HepG2 (cell line): ENCODE measurements around the gene CCNYL1. TPM values are rescaled to one million over a fixed set of nuclear protein-coding genes. Genes with fewer than 3 reads are reported as not detected.

Experiments used
- ATAC-seq: fragments of 200-7000 bp; cut with Tn5 transposase; 3 replicates; pipeline ENCODE4 v1.9.1; 2020; ENCODE audit warnings: mild to moderate bottlenecking, moderate library complexity
- BruUV-seq: library from RNA; stranded (reverse); fragments of 400-500 nt; replicated peaks from 2 replicates; lab custom pipeline; 2021; lab: Mats Ljungman, UMichigan
- CTCF ChIA-PET: fragments of 300-600 bp; formaldehyde crosslinking; extraction: SDS; loops from one replicate; lab custom pipeline; 2021; ENCODE audit warnings: low total read pairs, inconsistent platforms, low intra/inter-chr PET ratio; lab: Yijun Ruan, JAX
- POLR2A ChIA-PET: fragments of 350-600 bp; sonication (Branson Sonifier 250); formaldehyde crosslinking; loops from one replicate; lab custom pipeline; 2020; ENCODE audit warnings: antibody characterized with exemption, inconsistent platforms; lab: Yijun Ruan, JAX
- DNase-seq: peaks from one replicate; pipeline ENCODE4 v3.0.0-alpha.2; 2015; ENCODE audit warnings: low spot score
- FAIRE-seq: peaks from 3 replicates; lab custom pipeline; 2011; peaks lifted over from hg19 to GRCh38; lab: Jason Lieb, UNC
- H2AFZ ChIP-seq: one replicate; pipeline ENCODE4 v1.6.1; 2011; ENCODE audit warnings: low read length, inconsistent platforms
- H3K27ac ChIP-seq: fragments of 300-600 bp; 3 replicates; pipeline ENCODE4 v1.8.0; 2011; ENCODE audit warnings: mixed run types, mild to moderate bottlenecking, mixed read lengths, low read length, inconsistent platforms; ENCODE audit not compliant: insufficient read depth; ENCODE audit errors: extremely low read length
- H3K27me3 ChIP-seq, 2 experiments: fragments of 200-600 bp in 1 of 2; 2 replicates in 1 of 2; 3 replicates in 1 of 2; pipeline versions ENCODE4 v1.6.0 to v1.8.0; 2011; ENCODE audit warnings: low read length in 2 of 2, mild to moderate bottlenecking in 2 of 2, moderate library complexity in 2 of 2, inconsistent platforms in 1 of 2; ENCODE audit not compliant: insufficient read depth in 2 of 2, control insufficient read depth in 1 of 2
- H3K36me3 ChIP-seq, 2 experiments: fragments of 200-600 bp in 1 of 2; replicated peaks in 1 of 2; 2 replicates in 1 of 2; 3 replicates in 1 of 2; pipeline versions ENCODE4 v1.5.1 to v1.8.0; 2011; ENCODE audit warnings: low read length in 2 of 2, inconsistent platforms in 1 of 2; ENCODE audit not compliant: insufficient read depth in 2 of 2, control insufficient read depth in 1 of 2
- H3K4me1 ChIP-seq: 2 replicates; pipeline ENCODE4 v1.5.1; 2012; ENCODE audit warnings: low read length, inconsistent platforms; ENCODE audit not compliant: insufficient read depth
- H3K4me2 ChIP-seq: 2 replicates; pipeline ENCODE4 v1.6.0; 2011; ENCODE audit warnings: low read depth, low read length, inconsistent platforms
- H3K4me3 ChIP-seq, 3 experiments: fragments of 200-600 bp in 1 of 3; sonication (generic), shearing (Covaris generic) in 1 of 3; replicated peaks in 1 of 3; 2 replicates each; pipeline ENCODE4 v1.5.1; 2011 to 2016; ENCODE audit warnings: low read length in 3 of 3, inconsistent platforms in 2 of 3, low read depth in 2 of 3, mild to moderate bottlenecking in 2 of 3, control low read depth in 1 of 3, mixed read lengths in 1 of 3; ENCODE audit not compliant: insufficient read depth in 1 of 3
- H3K79me2 ChIP-seq: one replicate; pipeline ENCODE4 v1.6.1; 2011; ENCODE audit warnings: low read length, inconsistent platforms; ENCODE audit not compliant: insufficient read depth
- H3K9ac ChIP-seq: 2 replicates; pipeline ENCODE4 v1.6.0; 2011; ENCODE audit warnings: mild to moderate bottlenecking, low read depth, low read length, inconsistent platforms; ENCODE audit not compliant: insufficient read depth
- H3K9me3 ChIP-seq: 2 replicates; pipeline ENCODE4 v1.5.1; 2012; ENCODE audit warnings: mild to moderate bottlenecking, low read length
- H4K20me1 ChIP-seq: 2 replicates; pipeline ENCODE4 v1.6.0; 2011; ENCODE audit warnings: inconsistent platforms, mild to moderate bottlenecking, low read length, moderate library complexity; ENCODE audit not compliant: insufficient read depth
- DDIT3 ChIP-seq: sonication (generic); formaldehyde crosslinking; IDR thresholded peaks from 2 replicates; pipeline ENCODE4 v1.4.0; 2020; ENCODE audit warnings: mild to moderate bottlenecking, missing genetic modification reagents
- KAT2B ChIP-seq: fragments of 150-350 bp; IDR thresholded peaks from 2 replicates; pipeline ENCODE4 v1.6.1; 2014; ENCODE audit warnings: low read depth, low read length, borderline replicate concordance
- KMT2B ChIP-seq: IDR thresholded peaks from 2 replicates; pipeline ENCODE4 v1.6.1; 2016; ENCODE audit warnings: missing genetic modification reagents, missing compliant biosample characterization
- MLX ChIP-seq: IDR thresholded peaks from 2 replicates; pipeline ENCODE4 v1.6.1; 2016
- NONO ChIP-seq, 2 experiments: fragments of 450-650 bp in 1 of 2; sonication (generic) in 1 of 2; formaldehyde crosslinking in 1 of 2; IDR thresholded peaks in 1 of 2; conservative IDR thresholded peaks in 1 of 2; 2 replicates each; pipeline versions ENCODE4 v1.6.1 to v1.8.0; 2017 to 2022; ENCODE audit warnings: mild to moderate bottlenecking in 1 of 2, missing genetic modification reagents in 1 of 2, moderate library complexity in 1 of 2
- TEF ChIP-seq: sonication (generic); formaldehyde crosslinking; IDR thresholded peaks from 2 replicates; pipeline ENCODE4 v1.5.0; 2020; ENCODE audit warnings: missing genetic modification reagents
- ZMYM4 ChIP-seq: sonication (generic); formaldehyde crosslinking; IDR thresholded peaks from 2 replicates; pipeline ENCODE4 v1.8.1; 2023; ENCODE audit warnings: mild to moderate bottlenecking, missing genetic modification reagents
- ZNF253 ChIP-seq: sonication (generic); formaldehyde crosslinking; IDR thresholded peaks from 2 replicates; pipeline ENCODE4 v1.8.0; 2022; ENCODE audit warnings: mild to moderate bottlenecking, missing genetic modification reagents, borderline replicate concordance
- ZNF317 ChIP-seq: sonication (generic); formaldehyde crosslinking; IDR thresholded peaks from 2 replicates; pipeline ENCODE4 v1.5.0; 2020; ENCODE audit warnings: mild to moderate bottlenecking, missing genetic modification reagents
- ZNF713 ChIP-seq: sonication (generic); formaldehyde crosslinking; IDR thresholded peaks from 2 replicates; pipeline ENCODE4 v1.4.0; 2020; ENCODE audit warnings: mild to moderate bottlenecking, missing genetic modification reagents
- ZNF75D ChIP-seq: sonication (generic); formaldehyde crosslinking; IDR thresholded peaks from 2 replicates; pipeline ENCODE4 v1.8.1; 2023; ENCODE audit warnings: missing genetic modification reagents, mild to moderate bottlenecking, borderline replicate concordance
- whole genome bisulfite sequencing: methylation state at CpG from one replicate; pipeline ENCODE4 v1.1.6; 2017; ENCODE audit warnings: low lambda C conversion rate; 5-methylcytosine and 5-hydroxymethylcytosine counted together
- in situ Hi-C: cut with HindIII; loops from 2 replicates; pipeline ENCODE4 v1.10.0; 2017; ENCODE audit warnings: low pct_unique_long_range_greater_than_20kb; ENCODE audit not compliant: extremely low pct_ligation_motif_present
- intact Hi-C: fragments of 100-400 bp; cut with micrococcal nuclease; formaldehyde crosslinking; loops from one replicate; pipeline ENCODE4 v1.10.0; 2022; ENCODE audit not compliant: unreplicated experiment
- polyA plus RNA-seq, 8 experiments: library from polyadenylated mRNA; depleted of rRNA in 3 of 8; stranded (reverse) in 7 of 8; unstranded in 1 of 8; fragments of >200 nt; fragmentation: Illumina TruSeq in 4 of 8; extraction: Trizol in 4 of 8; gene quantifications; 2 replicates each; pipeline versions ENCODE4 v1.2.1 to v1.2.3, GENCODE V29; 2011 to 2016; ENCODE audit warnings: low read depth in 4 of 8, missing spikeins in 1 of 8, mixed read lengths in 1 of 8; ENCODE audit not compliant: insufficient read depth in 1 of 8
- total RNA-seq, 5 experiments: library from RNA; depleted of rRNA; stranded (reverse); fragments of >200 nt; fragmentation: Illumina TruSeq; extraction: Trizol; gene quantifications; 2 replicates each; pipeline ENCODE4 v1.2.3, GENCODE V29; 2016; ENCODE audit warnings: low read depth in 1 of 5

The CCNYL1 gene
- total and polyA plus RNA-seq, 2 of the 13 experiments (the other 11 are each of a cell fraction or from before 2014, with no cell fraction given), result 12.5 to 16.2 TPM

GRCh38 chr2:207783514-207783913 is 72.1 kb downstream of the CCNYL1 start:
- CTCF ChIA-PET, result no interaction called here
- H3K4me1 ChIP-seq, result peaks cover 92% of the 10 kb centered on the region
- in situ Hi-C loops, result no loop called here
- no peak for TF ChIP-seq MLX
- no peak for TF ChIP-seq KAT2B
- TF ChIP-seq DDIT3, result no peak
- TF ChIP-seq KMT2B (CRISPR knock-in tag), result no peak
- TF ChIP-seq TEF (CRISPR knock-in tag), result no peak
- TF ChIP-seq ZMYM4 (CRISPR knock-in tag), result no peak
- TF ChIP-seq ZNF713 (CRISPR knock-in tag), result no peak
- TF ChIP-seq ZNF317, result no peak
- no peak for TF ChIP-seq ZNF75D (CRISPR knock-in tag)
- no peak for TF ChIP-seq ZNF253
- TF ChIP-seq NONO (IDR thresholded peaks at IDR 0.05), result no peak
- TF ChIP-seq NONO (CRISPR knock-in tag; conservative IDR thresholded peaks at IDR 0.05), result no peak
- TF ChIP-seq, all 625 proteins: peak for 0
- Histone ChIP-seq H3K36me3 (no peaks in the 10 kb centered on the region), H4K20me1 (no peaks in the 10 kb centered on the region), H3K27me3 (no peaks in the 10 kb centered on the region), H2AFZ (no peak overlapping the region), H3K9ac (no peak overlapping the region), H3K27ac (no peak overlapping the region), H3K9me3 (no peaks in the 10 kb centered on the region), H3K79me2 (no peaks in the 10 kb centered on the region), H3K4me3 (no peak overlapping the region), H3K4me2 (no peak overlapping the region)
- intact Hi-C loops, result no loop called here
- no TSS peak for BruUV-seq
- FAIRE-seq, result no peak
- WGBS, result 92% methylated on average over 2 of the region's 2 CpGs
- POLR2A ChIA-PET, result interaction anchor here (1.0 to 5.9 kb wide), 8 partner anchors 9 to 153 kb away, joined by 3 to 75 read pairs (median 15); partner anchors contain the start of gene FZD5
- ATAC-seq, result no peak
- DNase-seq, result no peak
